SU-DHL-6 (cell line): ENCODE results near the gene ZDHHC19.

Experiments
- CTCF ChIP-seq: fragments of 200-600 bp; sonication (generic); IDR thresholded peaks from one replicate; pipeline ENCODE4 v1.5.1; 2017; ENCODE audit warnings: antibody characterized with exemption, mild to moderate bottlenecking, low read length, moderate library complexity; ENCODE audit not compliant: insufficient read depth, poor library complexity, severe bottlenecking
- EZH2phosphoT487 ChIP-seq: fragments of 200-600 bp; sonication (generic), shearing (Covaris generic); conservative IDR thresholded peaks from 2 replicates; pipeline ENCODE4 v1.6.1; 2018; ENCODE audit warnings: mild to moderate bottlenecking, antibody characterized with exemption, low read length, moderate library complexity, mixed read lengths

GRCh38 chr3:196150481-196150880 lies 60.7 kb downstream of the ZDHHC19 start:
- TF ChIP-seq CTCF: no peak
- no peak for TF ChIP-seq EZH2phosphoT487
